ENCODE results near the gene CD80.

- TF ChIP-seq CTCF (IDR thresholded peaks at IDR 0.05 in 2 of 3, conservative IDR thresholded peaks at IDR 0.05 in 1 of 3; ENCODE audit: borderline replicate concordance in 1 of 3, insufficient read depth in 1 of 3, low read depth in 2 of 3, low read length in 2 of 3) (no peak), POLR2AphosphoS5 (IDR thresholded peaks at IDR 0.05; ENCODE audit: low read depth, low read length) (no peak), POLR2A (IDR thresholded peaks at IDR 0.05; ENCODE audit: borderline replicate concordance, extremely low read depth, insufficient read depth, insufficient read length) (no peak), YY1 (IDR thresholded peaks at IDR 0.05; ENCODE audit: extremely low read depth, insufficient replicate concordance, low read depth, low read length) (no peak), CEBPB (IDR thresholded peaks at IDR 0.05; ENCODE audit: low read depth) (no peak), JUND (IDR thresholded peaks at IDR 0.05) (no peak), ATF3 (IDR thresholded peaks at IDR 0.05) (no peak), EZH2 (IDR thresholded peaks at IDR 0.05) (no peak), REST (IDR thresholded peaks at IDR 0.05; ENCODE audit: low read depth) (no peak), EGR1 (IDR thresholded peaks at IDR 0.05; ENCODE audit: low read depth) (no peak), SP1 (IDR thresholded peaks at IDR 0.05; ENCODE audit: low read depth) (no peak)
Measured at GRCh38 chr3:119560160-119560559, 746 bp upstream of the CD80 start.
